ENCODE measurements around the gene BAIAP2. TPM values are rescaled to one million over a fixed set of nuclear protein-coding genes. Genes with fewer than 3 reads are reported as not detected.
"Not testable (repeated sequence)": the region's sequence is repeated elsewhere in the genome, so short reads cannot be mapped to it uniquely, and the experiment has no call there.

BAIAP2 gene
- total RNA-seq, 1 donor from 2014 or later = 5.5 TPM

DNA sequence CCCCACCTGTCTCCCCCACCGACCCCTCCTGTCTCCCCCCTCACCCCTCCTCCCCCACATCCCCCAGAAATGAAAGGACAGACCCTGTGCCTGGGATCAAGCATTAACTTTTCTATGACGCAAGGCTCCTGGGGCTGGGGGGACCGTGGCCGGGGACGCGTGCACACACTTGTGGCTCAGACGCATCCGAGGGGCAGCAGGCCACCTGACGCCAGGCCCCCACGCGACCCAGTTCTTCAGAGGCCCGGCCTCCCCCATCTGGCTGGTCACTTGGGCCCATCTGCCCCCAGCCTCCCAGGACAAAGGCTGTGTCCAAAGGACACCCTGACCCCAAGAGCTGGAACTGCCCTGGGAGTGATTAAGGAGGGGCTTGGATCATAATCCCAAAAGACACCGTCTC lies 116.3 kb downstream of the BAIAP2 start:
- Mint-ChIP-seq H3K9me3 (no peaks in the 10 kb centered on the region), H3K36me3 (ENCODE audit: low read depth) (no peaks in the 10 kb centered on the region), H3K4me1 (no peaks in the 10 kb centered on the region), H3K27ac (no peak overlapping the region), H3K4me3 (no peak overlapping the region), H3K27me3 (peaks cover 2% of the 10 kb centered on the region)
- intact Hi-C loops (cut with micrococcal nuclease) = no loop called here
- DNase-seq = no peak

DNA sequence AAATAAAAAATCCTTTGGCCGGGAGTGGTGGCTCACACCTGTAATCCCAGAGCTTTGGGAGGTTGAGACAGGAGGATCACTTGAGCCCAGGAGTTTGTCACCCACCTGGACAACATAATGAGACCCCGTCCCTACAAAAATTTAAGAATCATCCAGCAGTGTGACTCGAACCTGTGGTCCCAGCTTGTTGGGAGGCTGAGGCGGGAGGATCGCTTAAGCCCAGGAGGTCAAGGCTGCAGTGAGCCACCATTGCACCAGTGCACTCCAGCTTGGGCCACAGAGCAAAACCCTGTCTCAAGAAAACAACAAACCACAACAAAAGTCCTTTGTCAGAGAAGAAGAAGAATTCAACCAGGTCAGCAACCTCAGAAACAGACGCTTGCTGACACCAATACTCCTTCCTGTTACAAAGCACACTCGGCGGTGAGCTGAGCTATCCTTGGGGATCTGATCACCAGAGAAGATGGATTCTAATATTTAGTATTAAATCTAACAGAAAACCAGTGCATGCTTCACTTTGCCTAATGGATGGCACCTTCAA lies 117.4 kb downstream of the BAIAP2 start:
- no peaks in the 10 kb centered on the region for H3K4me1 Mint-ChIP-seq
- no peak overlapping the region for H3K4me3 Mint-ChIP-seq
- H3K27me3 Mint-ChIP-seq = peaks cover 2% of the 10 kb centered on the region
- no peaks in the 10 kb centered on the region for H3K36me3 Mint-ChIP-seq (ENCODE audit: low read depth)
- intact Hi-C loops (cut with micrococcal nuclease) = no loop called here
- DNase-seq = no peak
- no peaks in the 10 kb centered on the region for H3K9me3 Mint-ChIP-seq
- no peak overlapping the region for H3K27ac Mint-ChIP-seq

GRCh38 chr17:81153340-81153803 lies 118.4 kb downstream of the BAIAP2 start:
- no peak overlapping the region for H3K4me3 Mint-ChIP-seq
- intact Hi-C loops (cut with micrococcal nuclease) = no loop called here

GRCh38 chr17:81154016-81154415 lies 119.1 kb downstream of the BAIAP2 start:
- H3K36me3 Mint-ChIP-seq (ENCODE audit: low read depth); intact Hi-C loops (cut with micrococcal nuclease); H3K4me3 Mint-ChIP-seq; H3K4me1 Mint-ChIP-seq; H3K27ac Mint-ChIP-seq; DNase-seq; H3K27me3 Mint-ChIP-seq; H3K9me3 Mint-ChIP-seq: not testable (repeated sequence)

More at GRCh38 chr17:81153340-81153803, 118.4 kb downstream of the BAIAP2 start:
- Mint-ChIP-seq H3K27me3 (peaks cover 2% of the 10 kb centered on the region), H3K4me1 (no peaks in the 10 kb centered on the region), H3K27ac (no peak overlapping the region), H3K36me3 (ENCODE audit: low read depth) (no peaks in the 10 kb centered on the region), H3K9me3 (no peaks in the 10 kb centered on the region)
- no peak for DNase-seq

DNA sequence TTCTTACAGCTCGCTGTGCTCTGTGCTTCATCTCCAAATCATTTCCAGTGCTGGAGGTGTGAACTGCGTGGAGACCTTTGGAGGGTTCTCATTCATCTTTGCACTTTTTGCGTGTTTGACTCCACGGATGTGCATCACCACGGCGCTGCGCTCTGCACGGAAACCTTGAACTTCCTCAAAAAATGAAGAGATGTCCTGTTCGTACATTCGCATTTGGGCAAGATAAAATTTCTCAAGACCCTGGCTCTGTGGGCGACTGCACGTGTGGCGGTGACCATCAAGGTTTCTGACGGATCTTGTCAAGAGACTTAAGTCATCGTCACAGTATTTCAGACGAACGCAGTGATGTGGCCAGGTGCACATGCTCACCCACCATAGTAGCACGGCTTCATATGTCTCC lies 120.0 kb downstream of the BAIAP2 start:
- no peak for DNase-seq
- intact Hi-C loops (cut with micrococcal nuclease) = no loop called here
- H3K4me1 Mint-ChIP-seq = no peaks in the 10 kb centered on the region
- no peak overlapping the region for H3K4me3 Mint-ChIP-seq
- H3K9me3 Mint-ChIP-seq = no peaks in the 10 kb centered on the region
- no peaks in the 10 kb centered on the region for H3K36me3 Mint-ChIP-seq (ENCODE audit: low read depth)
- H3K27me3 Mint-ChIP-seq = peaks cover 2% of the 10 kb centered on the region
- H3K27ac Mint-ChIP-seq = no peak overlapping the region

DNA sequence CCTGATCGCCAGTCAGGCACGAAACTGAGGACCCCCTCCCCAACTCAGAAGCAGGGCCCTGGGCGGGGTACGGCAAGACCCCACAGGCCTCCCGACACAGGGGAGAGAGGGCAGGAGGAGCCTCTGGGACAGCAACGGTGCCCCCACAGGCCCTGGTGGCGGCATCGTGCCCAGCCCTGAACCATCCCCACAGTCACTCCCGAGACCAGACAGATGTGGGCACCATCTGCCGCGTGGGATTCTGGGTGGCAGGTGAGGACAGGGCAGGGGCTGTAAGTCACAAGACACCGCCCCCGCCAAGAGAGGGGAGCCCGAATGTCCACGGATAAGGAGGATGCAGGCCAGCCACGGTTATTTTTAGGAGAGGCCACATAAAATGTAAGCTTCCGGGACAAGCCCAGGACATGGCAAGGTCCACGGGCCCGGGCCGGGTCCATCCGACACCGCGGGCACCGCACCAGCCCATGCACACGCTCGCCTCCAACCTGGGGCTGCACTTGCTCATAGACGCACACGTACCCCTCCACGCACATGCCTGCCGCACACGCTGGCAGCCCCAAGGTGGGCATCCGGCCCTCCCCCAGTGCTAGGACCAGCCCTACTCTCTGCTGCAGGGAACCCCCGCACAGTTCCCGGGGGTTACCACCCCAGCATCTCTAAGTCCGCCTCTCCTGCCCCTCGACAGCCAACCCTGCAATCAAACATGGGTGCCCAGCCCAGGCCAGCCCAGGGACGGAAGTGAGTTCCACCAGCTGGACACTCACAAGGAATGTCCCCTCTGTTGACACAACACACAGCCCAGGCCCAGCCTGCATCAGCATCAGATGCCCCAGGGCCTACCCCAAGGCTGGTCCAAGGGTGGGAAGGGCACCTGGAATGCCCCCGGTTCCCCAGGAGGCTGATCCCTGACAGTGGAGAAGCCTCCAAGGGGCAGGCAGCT lies 122.2 kb downstream of the BAIAP2 start:
- no peaks in the 10 kb centered on the region for H3K9me3 Mint-ChIP-seq
- no peak overlapping the region for H3K27ac Mint-ChIP-seq
- intact Hi-C loops (cut with micrococcal nuclease) = no loop called here
- no peaks in the 10 kb centered on the region for H3K27me3 Mint-ChIP-seq
- H3K4me1 Mint-ChIP-seq = no peaks in the 10 kb centered on the region
- no peaks in the 10 kb centered on the region for H3K36me3 Mint-ChIP-seq (ENCODE audit: low read depth)
- no peak for DNase-seq
- H3K4me3 Mint-ChIP-seq = no peak overlapping the region

- Mint-ChIP-seq H3K27me3 (no peaks in the 10 kb centered on the region), H3K4me3 (no peak overlapping the region), H3K36me3 (ENCODE audit: low read depth) (no peaks in the 10 kb centered on the region), H3K9me3 (no peaks in the 10 kb centered on the region), H3K4me1 (no peaks in the 10 kb centered on the region), H3K27ac (no peak overlapping the region)
- intact Hi-C loops (cut with micrococcal nuclease) = no loop called here
- no peak for DNase-seq
Observed at GRCh38 chr17:81157848-81158687, 123.1 kb downstream of the BAIAP2 start.

- H3K36me3 Mint-ChIP-seq (ENCODE audit: low read depth) = no peaks in the 10 kb centered on the region
- H3K4me1 Mint-ChIP-seq = no peaks in the 10 kb centered on the region
- intact Hi-C loops (cut with micrococcal nuclease) = no loop called here
- no peak overlapping the region for H3K4me3 Mint-ChIP-seq
- no peaks in the 10 kb centered on the region for H3K27me3 Mint-ChIP-seq
- no peaks in the 10 kb centered on the region for H3K9me3 Mint-ChIP-seq
- H3K27ac Mint-ChIP-seq = no peak overlapping the region
- no peak for DNase-seq
Observed at GRCh38 chr17:81158688-81159590, 124.0 kb downstream of the BAIAP2 start.

GRCh38 chr17:81159611-81160265 lies 124.8 kb downstream of the BAIAP2 start:
- Mint-ChIP-seq H3K36me3 (ENCODE audit: low read depth) (no peaks in the 10 kb centered on the region), H3K27me3 (peaks cover 2% of the 10 kb centered on the region), H3K4me3 (no peak overlapping the region), H3K4me1 (no peaks in the 10 kb centered on the region), H3K27ac (no peak overlapping the region), H3K9me3 (no peaks in the 10 kb centered on the region)
- intact Hi-C loops (cut with micrococcal nuclease) = no loop called here
- DNase-seq = no peak

DNA sequence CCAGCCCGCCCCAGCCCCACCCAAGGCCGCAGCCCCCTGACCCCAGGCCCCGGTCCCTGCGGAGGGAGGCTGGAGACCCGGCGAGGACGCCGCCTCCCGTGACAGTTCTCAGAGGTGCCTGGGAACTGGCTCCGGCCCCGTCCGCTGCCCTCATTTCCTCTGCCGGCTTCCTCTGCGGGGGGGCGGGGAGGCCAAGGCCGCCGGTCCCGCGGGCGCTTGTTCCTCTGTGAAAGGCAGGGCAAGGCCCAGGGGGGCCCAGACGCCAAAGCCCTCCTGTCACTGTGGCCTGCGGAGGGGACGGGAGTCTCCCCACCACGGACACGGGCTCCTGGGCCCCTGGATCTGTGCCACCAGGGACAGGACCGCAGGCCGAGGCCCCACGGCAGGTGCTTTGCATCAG lies 125.4 kb downstream of the BAIAP2 start:
- H3K4me1 Mint-ChIP-seq = no peaks in the 10 kb centered on the region
- no peaks in the 10 kb centered on the region for H3K36me3 Mint-ChIP-seq (ENCODE audit: low read depth)
- H3K4me3 Mint-ChIP-seq = peak overlapping the region; percentile 20
- no peak overlapping the region for H3K27ac Mint-ChIP-seq
- H3K9me3 Mint-ChIP-seq = no peaks in the 10 kb centered on the region
- peaks cover 2% of the 10 kb centered on the region for H3K27me3 Mint-ChIP-seq
- intact Hi-C loops (cut with micrococcal nuclease) = no loop called here
- peak; percentile 69 for DNase-seq

- Mint-ChIP-seq H3K36me3 (ENCODE audit: low read depth) (no peaks in the 10 kb centered on the region), H3K4me1 (no peaks in the 10 kb centered on the region), H3K27ac (no peak overlapping the region), H3K9me3 (no peaks in the 10 kb centered on the region), H3K27me3 (peaks cover 2% of the 10 kb centered on the region), H3K4me3 (no peak overlapping the region)
- DNase-seq = no peak
- intact Hi-C loops (cut with micrococcal nuclease) = no loop called here
Observed at GRCh38 chr17:81160747-81161453, 125.9 kb downstream of the BAIAP2 start.

DNA sequence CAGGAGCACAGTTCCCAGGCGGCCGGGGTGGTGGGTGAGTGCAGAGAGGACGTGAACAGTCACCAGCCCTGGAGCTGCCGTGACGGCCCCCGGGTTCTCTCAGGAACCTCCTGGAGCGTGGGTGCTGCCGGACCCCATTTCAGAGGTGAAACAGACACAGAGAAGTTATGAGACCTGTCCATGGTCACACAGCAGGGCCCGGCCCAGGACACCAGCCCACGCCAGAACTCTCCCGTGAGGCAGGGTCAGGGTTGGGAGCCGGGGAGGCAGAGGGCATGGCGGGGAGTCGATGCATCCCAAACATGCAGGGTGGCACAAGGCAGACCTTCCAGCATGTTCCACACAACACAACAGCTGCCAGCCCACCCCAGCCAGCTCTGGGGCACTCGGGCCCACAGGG lies 126.6 kb downstream of the BAIAP2 start:
- peaks cover 2% of the 10 kb centered on the region for H3K27me3 Mint-ChIP-seq
- no peak overlapping the region for H3K27ac Mint-ChIP-seq
- no peak for DNase-seq
- H3K4me3 Mint-ChIP-seq = no peak overlapping the region
- H3K36me3 Mint-ChIP-seq (ENCODE audit: low read depth) = no peaks in the 10 kb centered on the region
- intact Hi-C loops (cut with micrococcal nuclease) = no loop called here
- no peaks in the 10 kb centered on the region for H3K9me3 Mint-ChIP-seq
- no peaks in the 10 kb centered on the region for H3K4me1 Mint-ChIP-seq
